Heart right ventricle (tissue), 16 donors: ENCODE measurements around the gene CYB5D1. TPM values are rescaled to one million over a fixed set of nuclear protein-coding genes. Genes with fewer than 3 reads are reported as not detected.

Experiments
- ATAC-seq, 8 donors: fragments of 200-7000 bp; cut with Tn5 transposase; one replicate each; pipeline ENCODE4 v1.9.1; 2020; ENCODE audit warnings: mild to moderate bottlenecking in 8 of 8, moderate library complexity in 8 of 8, moderate number of reproducible peaks in 1 of 8
- DNase-seq, 2 donors: peaks; one replicate each; pipeline ENCODE4 v3.0.0-alpha.2; 2020
- H3K27ac ChIP-seq, 10 donors: fragments of 200-600 bp; sonication (generic) in 2 of 10; one replicate each; pipeline versions ENCODE4 v1.5.0 to v1.8.0; 2020 to 2022; ENCODE audit warnings: mild to moderate bottlenecking in 3 of 10
- H3K27me3 ChIP-seq, 7 donors: fragments of 200-600 bp; one replicate each; pipeline ENCODE4 v1.8.0; 2021 to 2022; ENCODE audit warnings: mild to moderate bottlenecking in 2 of 7
- H3K36me3 ChIP-seq, 9 donors: fragments of 200-600 bp; sonication (generic) in 1 of 9; one replicate each; pipeline versions ENCODE4 v1.5.0 to v1.8.0; 2020 to 2022; ENCODE audit warnings: mild to moderate bottlenecking in 2 of 9
- H3K4me1 ChIP-seq, 9 donors: fragments of 200-600 bp; sonication (generic) in 1 of 9; one replicate each; pipeline versions ENCODE4 v1.5.0 to v1.8.0; 2020 to 2022; ENCODE audit warnings: mild to moderate bottlenecking in 4 of 9
- H3K4me3 ChIP-seq, 10 donors: fragments of 200-600 bp; sonication (generic) in 2 of 10; one replicate each; pipeline versions ENCODE4 v1.5.0 to v1.8.0; 2020 to 2022; ENCODE audit warnings: mild to moderate bottlenecking in 7 of 10, moderate library complexity in 2 of 10
- H3K9me3 ChIP-seq, 11 donors: fragments of 200-600 bp in 10 of 11; sonication (generic) in 2 of 11; one replicate each; pipeline versions ENCODE4 v1.5.0 to v1.8.0; 2013 to 2022; ENCODE audit warnings: mild to moderate bottlenecking in 2 of 11, control low read depth in 1 of 11, moderate library complexity in 1 of 11
- WGBS, 2 donors: extraction: QIAGEN DNeasy Blood & Tissue Kit; methylation state at CpG; one replicate each; pipeline ENCODE4 v1.1.7; 2013; ENCODE audit warnings: inconsistent platforms in 1 of 2; 5-methylcytosine and 5-hydroxymethylcytosine counted together
- intact Hi-C, 10 donors: fragments of 100-400 bp; cut with DNase I; formaldehyde crosslinking; loops; one replicate each; pipeline versions ENCODE4 v1.11.1 to v1.14.2; 2022
- polyA plus RNA-seq, 2 donors: library from polyadenylated mRNA; stranded (reverse); fragments of 200-250 nt; gene quantifications; one replicate each; pipeline ENCODE4 v1.2.3, GENCODE V29; 2013
- total RNA-seq, 10 donors: library from RNA; stranded (reverse); fragmentation: NEBNext Ultra II Directional in 3 of 10; extraction: Animal tissue kit (Norgen Biotek cat#: 25700) in 3 of 10; gene quantifications; one replicate each; pipeline versions ENCODE4 v1.2.1 to v1.2.4, GENCODE V29; 2021 to 2023
- TF ChIP-seq, protein P1 (sequence below), 9 donors: fragments of 200-600 bp; sonication (generic) in 2 of 9; IDR thresholded peaks; one replicate each; pipeline versions ENCODE4 v1.5.0 to v1.8.0; 2021 to 2022; ENCODE audit warnings: antibody characterized with exemption in 9 of 9, mild to moderate bottlenecking in 5 of 9, moderate library complexity in 1 of 9
- donor health status: Arrhythmogenic right ventricular cardiomyopathy.
- donor health status: ischemic (EF 13 %, LVEDD 7.1; RV severe dilation, severe dysfunction).
- donor health status: healthy with polysubstance abuse.
- donor health status: DM: no; HTN: yes; CAD: no.
- donor health status: DM: no; HTN: no; CAD: no.
- donor health status: ischemic (EF 25% LVEDD 6.9; RV normal size, moderate dysfunction).
- donor health status: ischemic (EF 25% LVEDD 5.7; RV mildly dilated, moderate dysfunction).
- donor health status: healthy.
- donor health status: DM: yes; HTN: yes; CAD: no.
- donor health status: Ischemic cardiomyopathy.
- donor health status: ischemic (EF 35%, LVEDD 5.7; RV mildly dilated, moderate dysfunction).
- donor health status: nonischemic (EF 11% LVEDD 7.7; RV severe dilation, severe dysfunction).
- donor health status: DM: yes; HTN: yes; CAD: no.
- donor health status: PGD.
- donor health status: ischemic (EF 29% LVEDD 5.4; RV normal size, mild dysfunction).
- donor health status: nonischemic (EF 23%, LVEDD 6.1; RV moderate dilation, normal function).

CYB5D1 gene
- total and polyA plus RNA-seq, 12 donors: 10.0 to 20.1 (median 15.7) TPM

DNA sequence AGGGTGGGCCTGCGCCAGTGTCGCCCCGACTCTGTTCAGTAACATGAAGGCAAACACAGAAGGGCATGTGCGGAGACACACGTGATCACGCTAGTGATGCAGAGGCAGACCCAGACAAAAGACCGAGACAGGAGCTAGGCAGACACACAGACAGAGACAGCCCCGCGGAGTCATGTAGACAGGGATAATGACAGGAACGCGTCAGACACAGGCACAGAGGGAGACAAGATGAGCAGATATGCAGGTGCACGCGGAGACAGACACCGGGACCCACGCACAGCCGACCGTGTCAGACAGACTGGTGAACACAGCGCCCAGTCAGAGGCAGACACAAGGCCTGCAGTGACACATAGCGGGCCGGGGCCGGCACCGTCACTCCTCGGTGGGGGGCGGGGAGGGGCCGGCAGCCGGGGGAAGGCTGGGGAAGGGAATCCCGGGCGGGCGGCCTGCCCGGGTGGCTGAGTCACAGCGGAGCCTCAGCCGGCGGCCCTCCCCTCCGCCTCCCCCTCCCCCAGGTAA, 16.3 kb upstream of the CYB5D1 start:
- ATAC-seq: peak; percentile 49 to 82 (median 62)
- H3K36me3 ChIP-seq: peaks cover 0 to 30% (median 10%) of the 10 kb centered on the region in 9 donors
- TF ChIP-seq, protein P1, sequence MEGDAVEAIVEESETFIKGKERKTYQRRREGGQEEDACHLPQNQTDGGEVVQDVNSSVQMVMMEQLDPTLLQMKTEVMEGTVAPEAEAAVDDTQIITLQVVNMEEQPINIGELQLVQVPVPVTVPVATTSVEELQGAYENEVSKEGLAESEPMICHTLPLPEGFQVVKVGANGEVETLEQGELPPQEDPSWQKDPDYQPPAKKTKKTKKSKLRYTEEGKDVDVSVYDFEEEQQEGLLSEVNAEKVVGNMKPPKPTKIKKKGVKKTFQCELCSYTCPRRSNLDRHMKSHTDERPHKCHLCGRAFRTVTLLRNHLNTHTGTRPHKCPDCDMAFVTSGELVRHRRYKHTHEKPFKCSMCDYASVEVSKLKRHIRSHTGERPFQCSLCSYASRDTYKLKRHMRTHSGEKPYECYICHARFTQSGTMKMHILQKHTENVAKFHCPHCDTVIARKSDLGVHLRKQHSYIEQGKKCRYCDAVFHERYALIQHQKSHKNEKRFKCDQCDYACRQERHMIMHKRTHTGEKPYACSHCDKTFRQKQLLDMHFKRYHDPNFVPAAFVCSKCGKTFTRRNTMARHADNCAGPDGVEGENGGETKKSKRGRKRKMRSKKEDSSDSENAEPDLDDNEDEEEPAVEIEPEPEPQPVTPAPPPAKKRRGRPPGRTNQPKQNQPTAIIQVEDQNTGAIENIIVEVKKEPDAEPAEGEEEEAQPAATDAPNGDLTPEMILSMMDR (IDR thresholded peaks at IDR 0.05): peak in 6 of 9 donors; percentile 16 to 70 (median 57)
- WGBS, 2 donors: 2% methylated on average over 34 of the region's 34 CpGs
- H3K4me1 ChIP-seq: peaks cover 17 to 75% (median 61%) of the 10 kb centered on the region in 9 donors
- intact Hi-C loops: loop anchor here in 2 of 10 donors (5.0 to 10.0 kb wide), 2 partner anchors 311 to 313 kb away; partner anchors contain the start of gene PER1 (in 2 of the 2)
- H3K27ac ChIP-seq: peak overlapping the region; percentile 90 to 100 (median 97)
- H3K4me3 ChIP-seq: peak overlapping the region; percentile 68 to 90 (median 76)
- DNase-seq: peak; percentile 89
- H3K27me3 ChIP-seq: no peaks in the 10 kb centered on the region
- H3K9me3 ChIP-seq: no peaks in the 10 kb centered on the region

DNA sequence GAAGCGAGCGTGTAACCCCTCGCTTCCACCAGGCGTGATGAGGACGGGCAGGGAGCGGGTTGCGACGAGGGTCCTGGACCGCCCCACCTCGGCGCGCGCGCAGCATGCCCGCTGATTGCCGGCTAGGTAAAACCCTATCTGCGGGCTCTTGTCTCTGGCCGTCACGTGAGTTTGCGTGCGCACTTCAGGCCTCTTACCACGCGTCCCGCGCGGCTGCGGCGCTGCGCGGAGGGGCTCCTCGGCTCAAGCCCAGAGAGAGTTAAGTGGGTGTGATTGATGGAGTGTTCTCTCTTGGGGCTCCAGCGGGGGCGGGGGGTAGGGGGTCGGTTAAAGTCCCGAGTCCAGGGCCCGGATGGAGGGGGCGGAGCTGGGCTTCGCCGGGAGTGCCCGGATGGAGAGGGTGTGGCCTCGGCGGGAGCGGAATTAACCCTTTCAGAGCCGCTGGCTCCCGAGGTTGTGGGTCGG, 15.9 kb upstream of the CYB5D1 start:
- TF ChIP-seq, protein P1 (IDR thresholded peaks at IDR 0.05): peak in 1 of 9 donors; percentile 30
- Histone ChIP-seq H3K9me3 (no peaks in the 10 kb centered on the region), H3K36me3 (peaks cover 0 to 34% (median 13%) of the 10 kb centered on the region in 9 donors), H3K4me1 (peaks cover 16 to 71% (median 56%) of the 10 kb centered on the region in 9 donors), H3K27ac (peak overlapping the region; percentile 90 to 100 (median 97)), H3K27me3 (no peaks in the 10 kb centered on the region), H3K4me3 (peak overlapping the region; percentile 68 to 90 (median 76))
- 0 to 1% methylated on average over 44 to 46 of the region's 46 CpGs for WGBS, 2 donors
- ATAC-seq (peak; percentile 73 to 88 (median 78)), DNase-seq (peak; percentile 92 to 94)
- intact Hi-C loops: loop anchor here in 4 of 10 donors (2.0 to 10.0 kb wide), 3 partner anchors 15 to 313 kb away; partner anchors contain the start of genes NAA38 (in 2 of the 4) and PER1 (in 2 of the 4)

GRCh38 chr17:7842380-7843256, 15.2 kb upstream of the CYB5D1 start:
- H3K4me3 ChIP-seq: peak overlapping the region; percentile 68 to 90 (median 76)
- peak overlapping the region; percentile 90 to 100 (median 97) for H3K27ac ChIP-seq
- WGBS, 2 donors: 0% methylated on average over 47 of the region's 47 CpGs
- intact Hi-C loops: loop anchor here in 4 of 10 donors (1.0 to 10.0 kb wide), 4 partner anchors 8 to 312 kb away; partner anchors contain the start of genes NAA38 (in 2 of the 4), PER1 (in 2 of the 4) and KDM6B (in 1 of the 4)
- peaks cover 0 to 40% (median 17%) of the 10 kb centered on the region in 9 donors for H3K36me3 ChIP-seq
- peaks cover 15 to 64% (median 49%) of the 10 kb centered on the region in 9 donors for H3K4me1 ChIP-seq
- DNase-seq (peak; percentile 66 to 87), ATAC-seq (peak; percentile 1 to 49 (median 26))
- no peaks in the 10 kb centered on the region for H3K27me3 ChIP-seq
- TF ChIP-seq, protein P1 (IDR thresholded peaks at IDR 0.05): no peak
- no peaks in the 10 kb centered on the region for H3K9me3 ChIP-seq

GRCh38 chr17:7843257-7843535, 14.6 kb upstream of the CYB5D1 start:
- H3K9me3 ChIP-seq: no peaks in the 10 kb centered on the region
- intact Hi-C loops: loop anchor here in 4 of 10 donors (1.0 to 10.0 kb wide), 4 partner anchors 9 to 312 kb away; partner anchors contain the start of genes NAA38 (in 2 of the 4), PER1 (in 2 of the 4) and KDM6B (in 1 of the 4)
- peak overlapping the region; percentile 68 to 90 (median 76) for H3K4me3 ChIP-seq
- H3K36me3 ChIP-seq: peaks cover 0 to 46% (median 17%) of the 10 kb centered on the region in 9 donors
- TF ChIP-seq, protein P1 (IDR thresholded peaks at IDR 0.05): peak in 1 of 9 donors; percentile 7
- ATAC-seq: no peak
- no peak for DNase-seq
- peak overlapping the region; percentile 90 to 100 (median 97) for H3K27ac ChIP-seq
- no peaks in the 10 kb centered on the region for H3K27me3 ChIP-seq
- peaks cover 15 to 60% (median 46%) of the 10 kb centered on the region in 9 donors for H3K4me1 ChIP-seq
- WGBS, 2 donors: 0% methylated on average over 17 of the region's 17 CpGs
